SK-N-SH (cell line): Measurements from ENCODE around the gene MZT1. TPM values are rescaled to one million over a fixed set of nuclear protein-coding genes. Genes with fewer than 3 reads are reported as not detected.

Experiments
- CTCF ChIA-PET: fragments of 300-600, 350-600 bp; formaldehyde crosslinking; extraction: SDS; loops from one replicate; lab custom pipeline; 2021; lab: Yijun Ruan, JAX
- POLR2A ChIA-PET: fragments of 350-600 bp; sonication (Branson Sonifier 250); formaldehyde crosslinking; extraction: SDS; loops from one replicate; lab custom pipeline; 2020; ENCODE audit warnings: antibody characterized with exemption, inconsistent platforms; lab: Yijun Ruan, JAX
- DNase-seq: peaks from one replicate; pipeline ENCODE4 v3.0.0; 2012
- H2AFZ ChIP-seq: fragments of 200-600 bp; sonication (generic); 2 replicates; pipeline ENCODE4 v1.8.1; 2016; ENCODE audit warnings: antibody characterized with exemption, mild to moderate bottlenecking, low read depth
- H3F3A ChIP-seq: fragments of 200-600 bp; sonication (generic); replicated peaks from 2 replicates; pipeline ENCODE3; 2016; ENCODE audit warnings: antibody characterized with exemption, mild to moderate bottlenecking; ENCODE audit not compliant: insufficient read depth
- H3K27ac ChIP-seq, 2 experiments: fragments of 200-500 bp in 1 of 2; fragments of 200-600 bp in 1 of 2; sonication (Bioruptor generic) in 1 of 2; sonication (generic), shearing (Covaris generic) in 1 of 2; 2 replicates each; pipeline versions ENCODE4 v1.5.1 to v1.6.1; 2014 to 2016; ENCODE audit warnings: low read depth in 2 of 2, inconsistent platforms in 1 of 2, low read length in 1 of 2, mild to moderate bottlenecking in 1 of 2, mixed read lengths in 1 of 2
- H3K27me3 ChIP-seq: fragments of 200-600 bp; sonication (generic), shearing (Covaris generic); 2 replicates; pipeline ENCODE4 v1.6.1; 2016; ENCODE audit warnings: mixed run types; ENCODE audit not compliant: insufficient read depth
- H3K36me3 ChIP-seq, 2 experiments: fragments of 200-500 bp in 1 of 2; fragments of 200-600 bp in 1 of 2; sonication (Bioruptor generic) in 1 of 2; sonication (generic) in 1 of 2; replicated peaks in 1 of 2; 2 replicates each; pipeline versions ENCODE3 to v1.5.1; 2014 to 2016; ENCODE audit warnings: low read length in 1 of 2, mild to moderate bottlenecking in 1 of 2; ENCODE audit not compliant: insufficient read depth in 2 of 2, control insufficient read depth in 1 of 2
- H3K4me1 ChIP-seq, 2 experiments: fragments of 200-500 bp in 1 of 2; fragments of 200-600 bp in 1 of 2; sonication (Bioruptor generic) in 1 of 2; sonication (generic), shearing (Covaris generic) in 1 of 2; 2 replicates each; pipeline versions ENCODE4 v1.5.1 to v1.6.1; 2014 to 2016; ENCODE audit warnings: low read depth in 1 of 2, low read length in 1 of 2, mixed run types in 1 of 2; ENCODE audit not compliant: insufficient read depth in 2 of 2, control insufficient read depth in 1 of 2
- H3K4me2 ChIP-seq: fragments of 200-600 bp; sonication (generic), shearing (Covaris generic); 2 replicates; pipeline ENCODE4 v1.6.1; 2017; ENCODE audit warnings: mixed run types
- H3K4me3 ChIP-seq, 2 experiments: fragments of 200-500 bp in 1 of 2; fragments of 200-600 bp in 1 of 2; sonication (Bioruptor generic) in 1 of 2; sonication (generic), shearing (Covaris generic) in 1 of 2; 2 replicates each; pipeline versions ENCODE4 v1.5.1 to v1.8.1; 2014 to 2016; ENCODE audit warnings: low read depth in 2 of 2, inconsistent platforms in 1 of 2, low read length in 1 of 2, mild to moderate bottlenecking in 1 of 2, mixed read lengths in 1 of 2, moderate library complexity in 1 of 2
- H3K79me2 ChIP-seq: fragments of 200-600 bp; sonication (generic); 2 replicates; pipeline ENCODE4 v1.8.1; 2017; ENCODE audit warnings: mild to moderate bottlenecking; ENCODE audit not compliant: insufficient read depth
- H3K9ac ChIP-seq: fragments of 200-600 bp; sonication (generic); 2 replicates; pipeline ENCODE4 v1.6.1; 2017; ENCODE audit warnings: mixed run types
- H3K9me2 ChIP-seq: fragments of 200-600 bp; sonication (generic); 2 replicates; pipeline ENCODE4 v1.6.1; 2017; ENCODE audit warnings: mixed run types
- H3K9me3 ChIP-seq: fragments of 200-600 bp; sonication (generic); 2 replicates; pipeline ENCODE4 v1.6.1; 2017; ENCODE audit warnings: mixed run types, mild to moderate bottlenecking, moderate library complexity
- H4K20me1 ChIP-seq: fragments of 200-600 bp; sonication (generic); 2 replicates; pipeline ENCODE4 v1.6.1; 2017; ENCODE audit warnings: mild to moderate bottlenecking, mixed run types; ENCODE audit not compliant: insufficient read depth
- CHD2 ChIP-seq: fragments of 150-350 bp; IDR thresholded peaks from 2 replicates; pipeline ENCODE4 v1.6.1; 2018; ENCODE audit warnings: low read length; ENCODE audit not compliant: partially characterized antibody
- ELF1 ChIP-seq: IDR thresholded peaks from 2 replicates; pipeline ENCODE4 v1.4.0; 2012
- EP300 ChIP-seq, 2 experiments: IDR thresholded peaks; 2 replicates each; pipeline versions ENCODE4 v1.4.0 to v1.6.1; 2012; ENCODE audit warnings: borderline replicate concordance in 1 of 2, low read depth in 1 of 2, low read length in 1 of 2
- EZH2phosphoT487 ChIP-seq: fragments of 200-600 bp; sonication (generic); IDR thresholded peaks from 2 replicates; pipeline ENCODE4 v1.6.1; 2017; ENCODE audit warnings: low read depth, mixed run types, mild to moderate bottlenecking, antibody characterized with exemption, moderate library complexity, borderline replicate concordance
- FOXJ3 ChIP-seq: sonication (generic); formaldehyde crosslinking; IDR thresholded peaks from 2 replicates; pipeline ENCODE4 v1.5.1; 2020; ENCODE audit warnings: mild to moderate bottlenecking, missing genetic modification reagents
- FOXM1 ChIP-seq: IDR thresholded peaks from 2 replicates; pipeline ENCODE4 v1.4.0; 2012; ENCODE audit warnings: low read depth, mild to moderate bottlenecking
- GABPA ChIP-seq: IDR thresholded peaks from 2 replicates; pipeline ENCODE4 v1.4.0; 2012; ENCODE audit warnings: low read depth, mild to moderate bottlenecking
- GATA2 ChIP-seq: sonication (generic); formaldehyde crosslinking; IDR thresholded peaks from 2 replicates; pipeline ENCODE4 v1.5.0; 2020; ENCODE audit warnings: mild to moderate bottlenecking, missing genetic modification reagents
- IRF3 ChIP-seq: fragments of 150-350 bp; IDR thresholded peaks from 2 replicates; pipeline ENCODE4 v1.6.1; 2016; ENCODE audit warnings: mild to moderate bottlenecking, low read depth, low read length
- JUND ChIP-seq: IDR thresholded peaks from 2 replicates; pipeline ENCODE4 v1.4.0; 2012
- MAX ChIP-seq: IDR thresholded peaks from 2 replicates; pipeline ENCODE4 v1.4.0; 2012; ENCODE audit warnings: low read depth
- MXI1 ChIP-seq: IDR thresholded peaks from 2 replicates; pipeline ENCODE4 v1.6.1; 2012; ENCODE audit warnings: mild to moderate bottlenecking, low read depth, low read length, improper control_type of control experiment
- NRF1 ChIP-seq: IDR thresholded peaks from 2 replicates; pipeline ENCODE4 v1.6.1; 2012; ENCODE audit warnings: low read depth, mild to moderate bottlenecking, low read length
- POLR2AphosphoS5 ChIP-seq: IDR thresholded peaks from 2 replicates; pipeline ENCODE4 v1.6.1; 2012; ENCODE audit warnings: low read depth, low read length
- RAD21 ChIP-seq: IDR thresholded peaks from 2 replicates; pipeline ENCODE4 v1.6.1; 2012; ENCODE audit warnings: mild to moderate bottlenecking, low read length
- RFX5 ChIP-seq: IDR thresholded peaks from 2 replicates; pipeline ENCODE4 v1.6.1; 2012; ENCODE audit warnings: mild to moderate bottlenecking, improper control_type of control experiment, low read length
- RXRA ChIP-seq: IDR thresholded peaks from 2 replicates; pipeline ENCODE4 v1.4.0; 2012; ENCODE audit warnings: low read depth, mild to moderate bottlenecking, borderline replicate concordance
- SMC3 ChIP-seq: IDR thresholded peaks from 2 replicates; pipeline ENCODE4 v1.6.1; 2012; ENCODE audit warnings: low read depth, low read length, improper control_type of control experiment
- USF1 ChIP-seq: IDR thresholded peaks from 2 replicates; pipeline ENCODE4 v1.4.0; 2012; ENCODE audit warnings: low read depth, borderline replicate concordance
- USF2 ChIP-seq: fragments of 150-350 bp; IDR thresholded peaks from 2 replicates; pipeline ENCODE4 v1.6.1; 2017; ENCODE audit warnings: antibody characterized with exemption, low read length, low read depth, borderline replicate concordance
- YY1 ChIP-seq: IDR thresholded peaks from 2 replicates; pipeline ENCODE4 v1.4.0; 2012; ENCODE audit warnings: low read depth, mild to moderate bottlenecking
- ZBTB33 ChIP-seq: IDR thresholded peaks from 2 replicates; pipeline ENCODE4 v1.4.0; 2012; ENCODE audit warnings: low read depth, borderline replicate concordance
- WGBS: methylation state at CpG from one replicate; pipeline ENCODE4 v1.1.6; 2017; ENCODE audit warnings: low lambda C conversion rate; 5-methylcytosine and 5-hydroxymethylcytosine counted together
- polyA plus RNA-seq, 3 experiments: library from polyadenylated mRNA; depleted of rRNA; stranded (reverse); fragments of >200 nt; gene quantifications; 2 replicates each; pipeline ENCODE4 v1.2.3, GENCODE V29; 2012

The MZT1 gene
- polyA plus RNA-seq, 1 of the 3 experiments (the other 2 are of a cell fraction), result 8.2 TPM

- no peaks in the 10 kb centered on the region for H3K9me2 ChIP-seq
- no peaks in the 10 kb centered on the region for H4K20me1 ChIP-seq
- H3K9ac ChIP-seq, result peak overlapping the region; percentile 67
- WGBS, result 6% methylated on average over 2 of the region's 3 CpGs
- no peaks in the 10 kb centered on the region for H3K9me3 ChIP-seq
- H2AFZ ChIP-seq, result peak overlapping the region; percentile 94
- no peak for DNase-seq
- POLR2A ChIA-PET, result no interaction called here
- H3K4me3 ChIP-seq, result peak overlapping the region; percentile 83 to 99
- H3K4me2 ChIP-seq, result peak overlapping the region; percentile 94
- H3K36me3 ChIP-seq, result peaks cover 15 to 26% of the 10 kb centered on the region in 2 experiments
- H3K27ac ChIP-seq, result peak overlapping the region; percentile 21 to 68; a peak in 3 of 4 replicates
- peaks cover 91% of the 10 kb centered on the region for H3K79me2 ChIP-seq
- H3K27me3 ChIP-seq, result no peaks in the 10 kb centered on the region
- H3F3A ChIP-seq, result no peaks in the 10 kb centered on the region
- no peak for TF ChIP-seq POLR2AphosphoS5
- TF ChIP-seq JUND, result no peak
- no peak for TF ChIP-seq RFX5
- TF ChIP-seq RAD21, result no peak
- no peak for TF ChIP-seq EZH2phosphoT487
- no peak for TF ChIP-seq CHD2
- no peak for TF ChIP-seq IRF3
- TF ChIP-seq GATA2 (CRISPR knock-in tag), result no peak
- no peak for TF ChIP-seq EP300 (IDR thresholded peaks at IDR 0.05; ENCODE audit: borderline replicate concordance in 1 of 2, low read depth in 1 of 2, low read length in 1 of 2)
- no peak for TF ChIP-seq YY1
- no peak for TF ChIP-seq FOXM1
- no peak for TF ChIP-seq SMC3
- TF ChIP-seq USF2, result no peak
- TF ChIP-seq GABPA, result no peak
- CTCF ChIA-PET, result no interaction called here
- H3K4me1 ChIP-seq, result peaks cover 5 to 13% of the 10 kb centered on the region in 2 experiments; a peak in 3 of 4 replicates
Observed at GRCh38 chr13:72728290-72728605, 819 bp upstream of the MZT1 start.

- DNase-seq, result peak; percentile 77
- no peaks in the 10 kb centered on the region for H3K9me2 ChIP-seq
- H3F3A ChIP-seq, result no peaks in the 10 kb centered on the region
- peak overlapping the region; percentile 80 for H3K4me2 ChIP-seq
- H4K20me1 ChIP-seq, result peaks cover 7% of the 10 kb centered on the region; the same call in 1 of the 2 replicates
- peaks cover 19 to 21% of the 10 kb centered on the region in 2 experiments for H3K36me3 ChIP-seq
- peaks cover 95% of the 10 kb centered on the region for H3K79me2 ChIP-seq
- peak overlapping the region; percentile 64 to 85; a peak in 3 of 4 replicates for H3K27ac ChIP-seq
- POLR2A ChIA-PET, result no interaction called here
- peaks cover 5 to 13% of the 10 kb centered on the region in 2 experiments; a peak in 3 of 4 replicates for H3K4me1 ChIP-seq
- peak overlapping the region; percentile 70 for H2AFZ ChIP-seq
- TF ChIP-seq ELF1, result no peak
- TF ChIP-seq NRF1, result no peak
- TF ChIP-seq MXI1, result peak; percentile 61
- no peak for TF ChIP-seq ZBTB33
- TF ChIP-seq MAX, result peak; percentile 70; the same call in 1 of the 2 replicates
- no peak for TF ChIP-seq FOXJ3 (CRISPR knock-in tag)
- TF ChIP-seq GATA2 (CRISPR knock-in tag), result no peak
- TF ChIP-seq RXRA, result no peak
- TF ChIP-seq USF1, result no peak
- no peaks in the 10 kb centered on the region for H3K9me3 ChIP-seq
- CTCF ChIA-PET, result no interaction called here
- under 1% methylated on average over 30 of the region's 49 CpGs for WGBS
- H3K27me3 ChIP-seq, result no peaks in the 10 kb centered on the region
- peak overlapping the region; percentile 72 for H3K9ac ChIP-seq
- H3K4me3 ChIP-seq, result peak overlapping the region; percentile 83 to 99
Observed at GRCh38 chr13:72726726-72727416, 558 bp downstream of the MZT1 start.
